Activated effector memory CD4-positive, alpha-beta T cell treated with Interleukin-2 at 50 U/mL for 16 hours (primary cell): ENCODE measurements around the gene OR5V1.
"Not testable (repeated sequence)": the region's sequence is repeated elsewhere in the genome, so short reads cannot be mapped to it uniquely, and the experiment has no call there.

Experiments
- DNase-seq: peaks from one replicate; pipeline ENCODE4 v3.0.0-alpha.2; 2020

The OR5V1 gene

GRCh38 chr6:29368765-29369164 is at the start of gene OR5V1:
OR5V1 (minus strand) TSS chr6:29368865; CDS start chr6:29356195, 12,670 bp downstream.
- DNase-seq = no peak

- DNase-seq = no peak
Observed at GRCh38 chr6:29414588-29414987, 45.9 kb upstream of the OR5V1 start, which contains the start of gene OR12D1. OR12D1 (plus strand) TSS chr6:29414928.

- no peak for DNase-seq
Observed at GRCh38 chr6:29403801-29404200, 35.1 kb upstream of the OR5V1 start.

GRCh38 chr6:29399525-29399924 is 30.9 kb upstream of the OR5V1 start:
- no peak for DNase-seq

- no peak for DNase-seq
Observed at GRCh38 chr6:29395331-29395730, 26.7 kb upstream of the OR5V1 start, which contains the start of gene OR12D2. OR12D2 (plus strand) TSS chr6:29395631; CDS start chr6:29396700, 1,069 bp downstream.

GRCh38 chr6:29388533-29388932 is 19.9 kb upstream of the OR5V1 start:
- DNase-seq = no peak

- DNase-seq = no peak
Observed at GRCh38 chr6:29376003-29376402, 7.3 kb upstream of the OR5V1 start.

GRCh38 chr6:29375191-29375590 is 6.5 kb upstream of the OR5V1 start, which contains the start of gene OR12D3:
OR12D3 (minus strand) TSS chr6:29375291; CDS start chr6:29375287, 4 bp downstream.
- no peak for DNase-seq

- no peak for DNase-seq
Observed at GRCh38 chr6:29355603-29356002, 13.1 kb downstream of the OR5V1 start.

- no peak for DNase-seq
Observed at GRCh38 chr6:29354980-29355379, 13.7 kb downstream of the OR5V1 start.

- not testable (repeated sequence) for DNase-seq
Observed at GRCh38 chr6:29349348-29349747, 19.3 kb downstream of the OR5V1 start.

- no peak for DNase-seq
Observed at GRCh38 chr6:29345380-29345779, 23.3 kb downstream of the OR5V1 start.

GRCh38 chr6:29336269-29336668 is 32.4 kb downstream of the OR5V1 start:
- no peak for DNase-seq

- DNase-seq = no peak
Observed at GRCh38 chr6:29332676-29333075, 36.0 kb downstream of the OR5V1 start.

GRCh38 chr6:29325777-29326176 is 42.9 kb downstream of the OR5V1 start:
- no peak for DNase-seq

GRCh38 chr6:29323332-29323731 is 45.3 kb downstream of the OR5V1 start:
- DNase-seq = not testable (repeated sequence)

- DNase-seq = no peak
Observed at GRCh38 chr6:29319931-29320330, 48.7 kb downstream of the OR5V1 start.
